GM19043 (cell line): ENCODE results near the gene TEX264.
A peak's percentile ranks its signal among the peaks of the same experiment; 100 is the strongest.

ENCODE experiments used
- ATAC-seq: cut with Tn5 transposase; IDR thresholded peaks from one replicate; pipeline ENCODE4 v1.9.1; 2021; ENCODE audit warnings: low read depth; ENCODE audit not compliant: unreplicated experiment

TEX264 gene

GRCh38 chr3:51673802-51674654, 3.0 kb downstream of the TEX264 start:
- ATAC-seq, result no peak

DNA sequence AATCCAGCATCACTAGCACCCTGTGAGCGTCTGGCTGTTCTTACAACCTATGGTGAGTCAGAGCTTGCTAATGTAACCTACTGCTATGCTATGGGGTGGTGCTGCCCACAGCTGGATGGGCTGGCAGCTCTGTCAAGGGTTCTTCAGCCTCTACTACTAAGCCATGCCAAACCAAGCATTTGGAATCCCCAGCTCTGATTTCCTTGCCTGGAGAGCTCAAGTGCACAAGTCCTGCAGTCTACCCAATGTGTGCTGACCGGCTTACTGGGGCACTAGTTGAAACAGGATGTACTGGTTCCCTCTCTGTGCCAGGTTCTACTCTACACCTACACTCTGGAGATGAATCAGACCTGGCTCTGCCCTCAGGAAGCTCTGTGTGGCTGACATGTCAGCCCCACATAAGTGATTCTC, 4.2 kb downstream of the TEX264 start:
- ATAC-seq, result no peak

GRCh38 chr3:51676102-51676640, 5.1 kb downstream of the TEX264 start:
- no peak for ATAC-seq

DNA sequence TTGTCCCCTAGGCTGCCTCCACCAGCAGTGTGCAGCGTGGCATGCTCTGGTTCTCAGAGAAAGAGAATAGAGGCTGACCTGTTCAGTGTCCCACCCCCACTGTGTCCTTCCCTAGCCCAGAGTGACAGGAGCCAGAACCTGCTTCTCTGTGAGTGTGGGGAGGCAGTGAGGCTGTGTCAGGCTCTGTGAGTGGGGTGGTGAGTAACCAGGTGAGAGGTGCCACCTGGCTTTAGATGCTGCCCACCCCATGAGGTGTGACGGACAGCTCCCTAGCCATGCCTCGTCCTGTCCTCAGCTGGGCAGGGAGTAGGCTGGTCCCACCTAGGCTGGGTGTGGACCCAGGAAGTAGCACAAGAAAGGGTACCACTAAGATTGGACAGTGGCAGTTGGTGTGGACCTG, 6.3 kb downstream of the TEX264 start:
- no peak for ATAC-seq

DNA sequence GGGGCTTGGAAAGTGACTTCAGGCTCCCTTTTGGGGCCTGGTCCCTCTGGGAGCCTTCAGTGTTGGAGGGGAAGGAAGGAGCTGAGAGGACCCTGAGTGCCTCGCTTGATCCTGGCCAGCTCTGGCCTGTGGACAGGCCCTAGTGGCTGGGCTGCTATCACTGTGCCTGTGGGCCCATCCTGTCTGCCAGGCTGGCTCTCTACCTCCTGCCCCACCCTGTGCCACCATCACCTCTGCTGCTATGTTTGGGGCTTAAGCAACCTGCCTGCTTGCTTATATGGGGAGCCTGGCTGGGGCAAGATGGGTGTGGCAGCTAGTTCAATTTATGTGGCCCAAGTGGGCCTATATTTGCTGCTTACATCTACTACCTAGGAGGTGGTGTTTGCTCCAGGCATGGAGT, 7.1 kb downstream of the TEX264 start:
- no peak for ATAC-seq

DNA sequence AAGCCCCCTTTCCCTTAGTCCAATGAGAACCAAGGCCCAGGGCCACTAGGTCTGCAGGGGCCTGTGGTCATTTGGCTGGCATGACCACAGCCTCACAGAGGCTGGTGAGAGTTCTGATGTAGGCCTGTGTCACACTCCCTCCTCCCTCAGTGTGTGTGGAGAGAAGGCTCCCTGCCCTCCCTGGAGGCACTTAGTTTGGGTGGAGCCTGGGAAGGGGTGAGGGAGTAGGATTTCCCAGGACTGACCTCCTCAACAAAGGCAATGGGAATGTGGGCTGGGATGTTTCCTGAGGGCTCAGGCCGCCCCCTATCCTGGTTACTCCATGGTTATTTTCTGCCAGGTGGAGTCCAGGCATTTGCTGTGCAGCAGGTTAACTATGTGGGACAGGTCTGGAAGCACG, 7.6 kb downstream of the TEX264 start:
- ATAC-seq, result no peak

- ATAC-seq, result no peak
Measured at GRCh38 chr3:51679318-51679717, 8.3 kb downstream of the TEX264 start.

- no peak for ATAC-seq
Measured at GRCh38 chr3:51679777-51680176, 8.7 kb downstream of the TEX264 start.

DNA sequence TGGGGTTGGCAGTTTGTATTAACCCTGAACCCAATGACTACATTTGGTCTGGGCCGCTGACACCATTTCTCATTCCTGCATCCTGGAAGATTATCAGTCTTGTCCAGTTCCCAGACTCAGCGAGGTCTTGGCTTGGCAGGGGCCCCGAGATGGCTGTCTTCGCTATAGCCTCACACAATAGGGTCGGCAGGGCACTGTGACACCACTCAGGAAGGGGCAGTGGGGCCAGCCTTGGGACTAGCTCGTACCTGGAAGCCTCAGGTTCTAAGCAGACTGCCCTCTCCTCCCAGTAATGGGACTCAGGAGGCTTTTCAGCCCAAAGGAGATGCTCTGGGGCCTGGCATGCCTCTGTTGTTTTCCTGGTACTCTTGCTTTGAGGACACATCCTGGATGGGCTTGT, 9.1 kb downstream of the TEX264 start:
- ATAC-seq, result no peak

- ATAC-seq, result no peak
Measured at GRCh38 chr3:51680663-51681230, 9.7 kb downstream of the TEX264 start.

- ATAC-seq, result no peak
Measured at GRCh38 chr3:51681453-51681852, 10.4 kb downstream of the TEX264 start.

GRCh38 chr3:51682079-51682478, 11.0 kb downstream of the TEX264 start:
- peak; percentile 88 for ATAC-seq

GRCh38 chr3:51682526-51682925, 11.5 kb downstream of the TEX264 start:
- ATAC-seq, result no peak

- ATAC-seq, result no peak
Measured at GRCh38 chr3:51683566-51683965, 12.5 kb downstream of the TEX264 start.

- ATAC-seq, result no peak
Measured at GRCh38 chr3:51684971-51685751, 14.1 kb downstream of the TEX264 start.

GRCh38 chr3:51686056-51686455, 15.0 kb downstream of the TEX264 start:
- ATAC-seq, result no peak

GRCh38 chr3:51686512-51687215, 15.6 kb downstream of the TEX264 start:
- ATAC-seq, result no peak

DNA sequence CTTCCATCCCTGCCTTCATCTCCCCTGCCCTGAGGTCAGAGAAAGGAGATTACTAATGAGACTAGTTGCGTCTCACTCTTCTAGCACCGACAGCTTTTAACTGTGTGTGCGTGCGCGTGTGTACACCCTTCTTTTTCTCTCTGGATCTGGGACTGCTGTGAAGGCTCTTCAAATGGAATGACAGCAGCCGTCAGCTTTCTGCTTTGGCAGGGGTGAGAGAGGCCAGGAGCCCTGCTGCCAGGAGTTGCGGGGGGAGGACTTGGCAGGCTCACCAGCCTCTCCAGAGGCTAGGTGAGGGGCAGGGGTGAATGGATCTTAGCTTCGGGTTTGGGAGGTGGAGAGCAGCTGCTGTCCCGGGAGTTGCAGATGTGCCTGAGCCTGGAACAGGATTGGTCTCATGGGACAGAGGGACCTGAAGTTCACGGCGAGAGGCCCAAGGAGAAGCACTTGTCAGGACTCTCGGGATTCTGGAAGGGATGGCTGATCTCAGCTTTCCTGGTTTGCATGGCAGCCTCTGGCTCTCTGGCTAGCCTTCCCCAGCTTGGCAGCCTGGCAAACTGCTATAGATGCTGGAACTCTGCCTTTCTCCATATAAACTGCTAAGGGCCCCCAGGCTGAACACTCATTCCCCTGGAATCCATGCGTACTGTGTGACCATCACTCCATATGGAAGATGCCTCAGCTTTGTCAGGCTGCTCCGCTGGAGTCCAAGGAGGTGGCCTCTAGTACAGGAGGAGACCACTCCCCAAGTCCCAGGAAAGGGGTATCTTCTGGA, 16.6 kb downstream of the TEX264 start:
- no peak for ATAC-seq

- ATAC-seq, result no peak
Measured at GRCh38 chr3:51688206-51688600, 17.2 kb downstream of the TEX264 start.

DNA sequence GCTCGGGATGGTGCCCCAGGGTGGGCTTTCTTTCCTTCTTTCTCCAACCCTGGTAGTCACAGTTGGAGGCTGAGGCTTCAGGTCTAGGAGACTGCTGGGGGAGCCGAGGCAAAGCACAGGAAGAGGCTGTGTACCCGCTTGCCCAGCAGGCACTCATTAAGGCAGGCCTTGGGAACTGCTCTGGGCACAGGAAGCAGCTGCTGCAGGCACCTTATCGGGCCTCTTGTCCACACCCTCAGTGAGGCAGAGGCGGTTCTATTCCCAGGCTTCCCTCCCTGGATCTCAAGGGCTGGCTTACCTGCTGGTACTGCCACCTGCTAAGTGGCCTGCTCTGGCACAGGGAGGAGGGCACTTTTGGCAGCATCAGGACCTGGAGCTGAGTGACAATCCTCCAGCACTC, 20.0 kb downstream of the TEX264 start:
- ATAC-seq, result no peak
